Stimulated activated CD8-positive, alpha-beta memory T cell treated with anti-CD3 and anti-CD28 coated beads, Interleukin-4, amount 100 ng/mL, for 24 hours (primary cell): Measurements from ENCODE around the gene UTP25.
"Not testable (repeated sequence)": the region's sequence is repeated elsewhere in the genome, so short reads cannot be mapped to it uniquely, and the experiment has no call there.

ENCODE experiments used
- DNase-seq: peaks from one replicate; pipeline ENCODE4 v3.0.0-alpha.2; 2020; ENCODE audit warnings: low read depth

The UTP25 gene, protein sequence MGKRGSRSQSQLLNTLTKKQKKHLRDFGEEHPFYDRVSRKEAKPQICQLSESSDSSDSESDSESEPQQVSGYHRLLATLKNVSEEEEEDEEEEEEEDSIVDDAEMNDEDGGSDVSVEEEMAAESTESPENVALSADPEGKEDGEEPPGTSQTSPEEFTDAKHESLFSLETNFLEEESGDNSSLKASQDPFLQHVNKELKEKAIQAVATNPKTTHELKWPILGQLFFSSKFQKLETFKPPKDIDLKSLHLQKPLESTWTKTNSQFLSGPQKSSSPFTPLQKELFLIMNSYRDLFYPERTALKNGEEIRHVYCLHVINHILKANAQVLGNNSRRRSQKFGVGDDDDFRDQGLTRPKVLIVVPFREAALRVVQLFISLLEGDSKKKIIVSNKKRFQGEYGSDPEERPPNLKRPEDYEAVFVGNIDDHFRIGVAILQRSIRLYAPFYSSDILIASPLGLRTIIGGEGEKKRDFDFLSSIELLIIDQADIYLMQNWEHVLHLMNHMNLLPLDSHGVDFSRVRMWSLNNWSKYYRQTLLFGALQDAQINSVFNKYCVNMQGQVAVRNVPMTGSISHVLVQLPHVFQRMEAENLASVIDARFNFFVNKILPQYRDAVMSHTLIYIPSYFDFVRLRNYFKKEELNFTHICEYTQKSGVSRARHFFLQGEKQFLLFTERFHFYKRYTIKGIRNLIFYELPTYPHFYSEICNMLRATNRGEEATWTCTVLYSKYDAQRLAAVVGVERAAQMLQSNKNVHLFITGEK

DNA sequence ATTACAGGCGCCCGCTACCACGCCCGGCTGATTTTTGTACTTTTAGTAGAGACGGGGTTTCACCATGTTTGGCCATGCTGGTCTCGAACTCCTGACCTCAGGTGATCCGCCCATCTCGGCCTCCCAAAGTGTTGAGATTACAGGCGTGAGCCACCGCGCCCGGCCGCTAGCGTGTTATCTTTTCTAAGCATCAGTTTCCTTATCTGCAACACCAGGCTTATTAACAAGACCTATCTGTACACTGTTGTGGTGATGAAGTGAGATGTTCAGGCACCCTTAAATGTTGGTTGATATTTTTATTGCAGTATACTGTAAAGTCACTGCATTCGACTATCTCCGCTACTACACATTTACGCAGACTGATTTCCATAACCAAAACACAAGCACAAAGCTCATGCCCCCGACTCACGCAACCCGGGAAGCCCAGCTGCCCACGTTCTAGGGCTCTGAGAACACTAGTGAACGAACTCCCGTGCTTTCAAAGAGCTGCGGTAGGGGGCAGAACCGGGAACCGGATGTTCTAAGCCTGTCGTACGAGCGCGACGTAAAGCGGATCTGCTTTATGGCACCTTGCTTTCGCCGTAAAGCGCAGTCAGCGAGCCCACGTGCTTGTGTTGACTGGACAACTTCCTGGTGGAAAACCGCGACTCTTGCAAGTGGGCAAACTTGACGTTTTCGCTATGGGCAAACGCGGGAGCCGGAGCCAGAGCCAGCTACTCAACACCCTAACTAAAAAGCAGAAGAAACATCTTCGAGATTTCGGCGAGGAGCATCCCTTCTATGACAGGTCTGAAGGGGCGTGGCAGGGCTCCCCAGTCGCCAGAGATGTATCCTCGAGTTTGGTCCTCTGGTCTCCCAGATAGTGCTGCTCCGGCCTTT, at the start of gene UTP25:
Gene UTP25, plus strand, starts transcription at position 589 of the 879 bp plus-strand sequence. Its CDS starts 92 bp downstream, at position 681.
- DNase-seq, result peak; percentile 91

DNA sequence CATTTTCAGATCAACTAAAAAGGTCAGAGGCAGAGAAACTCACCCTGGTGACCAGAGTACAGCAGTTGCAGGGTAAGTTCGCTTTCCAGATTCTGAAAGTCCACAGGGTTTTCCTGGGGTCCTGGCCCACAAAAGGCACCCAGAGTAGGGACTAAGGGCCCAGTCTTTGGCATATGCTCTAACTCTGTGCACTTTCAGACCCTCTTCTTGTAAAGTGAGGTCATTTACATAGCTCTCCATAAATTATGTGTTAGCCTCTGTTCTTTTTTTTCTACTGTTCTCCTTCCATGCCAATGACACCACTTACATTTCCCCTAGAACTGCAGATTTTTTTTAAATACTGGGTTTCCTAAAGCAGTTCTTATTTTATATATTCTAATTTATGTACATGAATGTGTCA, 49.7 kb upstream of the UTP25 start:
- DNase-seq, result no peak

DNA sequence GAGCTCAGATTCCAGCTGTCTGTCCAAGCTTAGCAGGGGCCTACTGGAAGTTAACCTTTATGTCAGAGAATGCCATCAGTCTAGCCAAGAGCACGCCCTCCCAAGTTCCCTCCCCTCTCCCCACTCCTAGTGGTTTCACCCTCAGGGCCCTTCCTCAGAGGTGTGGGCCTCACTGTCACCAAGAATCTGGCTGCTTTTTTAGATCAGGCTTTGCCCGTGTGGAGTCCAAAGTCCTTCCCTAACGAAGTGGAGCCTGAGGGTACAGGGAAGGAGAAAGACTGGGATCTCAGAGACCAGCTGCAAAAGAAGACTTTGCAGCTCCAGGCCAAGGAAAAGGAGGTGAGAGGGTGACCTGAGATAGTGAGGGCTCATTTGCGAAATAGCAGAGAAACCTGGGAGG, 47.5 kb upstream of the UTP25 start:
- DNase-seq, result no peak

DNA sequence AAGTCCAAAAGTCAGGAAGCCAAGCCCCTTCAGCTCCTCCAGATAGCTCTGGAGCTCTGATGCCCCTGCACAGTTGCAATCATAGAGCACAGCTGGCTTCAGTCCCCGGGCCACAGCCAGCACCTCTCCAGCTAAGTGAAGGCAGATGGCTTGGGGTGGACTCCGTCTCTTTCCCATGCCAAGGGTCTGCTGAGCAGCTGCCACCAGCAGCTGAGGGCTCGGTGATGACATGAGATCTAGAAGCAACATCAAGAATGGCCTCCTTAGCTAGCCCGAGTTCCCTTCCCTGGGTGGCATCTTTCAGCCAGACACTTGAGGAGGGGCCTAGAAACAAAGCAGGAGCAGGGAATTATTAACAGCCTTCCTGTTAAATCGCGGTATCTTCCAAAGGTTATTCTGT, 44.4 kb upstream of the UTP25 start:
- no peak for DNase-seq

DNA sequence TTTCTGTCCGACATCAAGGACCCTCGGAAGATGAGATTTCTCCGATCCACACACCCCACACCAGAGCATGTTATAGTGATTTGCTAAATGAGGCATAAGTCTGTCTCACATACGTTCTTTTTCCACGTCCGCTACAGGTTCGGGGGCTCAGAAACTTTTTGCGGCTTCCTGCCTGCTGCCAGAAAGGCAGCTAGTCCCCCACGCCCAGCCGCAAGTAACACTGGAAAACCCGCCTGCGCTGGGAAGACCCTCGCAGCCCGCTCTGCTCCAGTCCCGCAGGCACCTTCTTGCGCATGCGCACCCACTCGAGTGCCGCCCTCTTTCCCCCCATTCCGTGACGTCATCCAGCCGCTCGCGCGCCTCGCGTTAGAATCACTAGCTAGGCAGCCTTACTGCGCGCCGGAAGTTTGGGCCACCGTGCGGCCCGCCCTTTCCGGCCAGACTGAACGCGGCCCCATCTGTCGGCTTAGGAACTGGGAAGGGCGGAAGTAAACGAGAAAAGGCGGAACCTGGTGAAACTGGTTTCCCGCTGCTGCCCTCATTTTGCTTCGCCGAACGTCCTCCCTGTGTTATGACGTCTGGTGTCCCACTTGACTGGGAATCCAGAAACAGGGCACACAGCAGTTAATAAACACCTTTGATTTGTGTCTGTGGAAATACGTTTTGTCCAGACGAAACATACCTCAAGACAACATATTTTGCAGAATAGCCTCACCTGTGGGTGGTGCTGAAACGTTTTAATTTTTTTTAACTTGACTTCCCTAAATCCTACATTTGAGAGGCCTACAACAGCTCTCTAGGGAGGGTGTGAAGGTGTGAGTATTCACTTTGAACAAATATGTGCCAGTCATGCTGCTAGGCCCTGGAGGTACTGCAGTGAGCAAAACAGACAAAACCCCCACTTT, 43.3 kb upstream of the UTP25 start, which contains the start of gene C1orf74:
Gene C1orf74, minus strand, starts transcription at position 295 of the 905 bp plus-strand sequence. CDS start 925 bp downstream, outside the sequence.
- peak; percentile 100 for DNase-seq

DNA sequence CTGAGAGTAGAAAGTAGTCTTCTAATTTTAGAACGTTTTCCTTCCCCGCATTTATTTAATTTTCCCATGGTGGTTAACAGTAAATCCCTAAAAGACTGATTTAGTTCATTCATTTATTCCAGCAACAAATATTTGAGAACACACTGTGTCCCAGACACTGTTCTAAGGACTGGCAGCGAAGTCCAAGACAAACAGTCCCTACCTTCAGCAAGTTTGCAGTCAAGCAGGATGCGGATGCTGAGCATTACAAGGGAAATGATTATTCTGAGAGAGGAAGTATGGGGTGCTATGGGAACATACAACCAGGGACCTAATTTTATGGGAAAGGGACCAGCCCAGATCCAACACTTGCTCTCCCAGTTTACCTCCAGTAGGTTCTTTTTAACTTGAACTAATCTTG, 42.2 kb upstream of the UTP25 start:
- DNase-seq, result no peak

DNA sequence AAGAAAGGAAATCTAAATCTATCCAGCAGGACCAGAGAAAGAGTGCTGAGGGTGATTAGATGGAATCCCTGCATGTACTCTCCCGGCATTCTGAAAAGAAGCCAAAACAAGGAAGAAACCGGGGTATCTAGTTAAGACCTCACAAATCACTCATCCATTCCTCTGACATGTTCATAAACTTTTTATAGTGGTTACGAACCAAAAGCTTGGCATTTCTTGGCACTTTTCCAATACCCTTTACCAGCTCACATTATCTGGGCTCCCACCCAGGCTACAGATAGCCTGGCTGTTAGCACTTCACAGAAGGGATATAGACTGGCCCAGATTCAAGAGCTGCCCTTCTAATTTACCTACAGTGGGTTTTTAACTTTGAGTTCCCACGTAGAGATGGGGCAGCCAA, 41.6 kb upstream of the UTP25 start:
- DNase-seq, result no peak

DNA sequence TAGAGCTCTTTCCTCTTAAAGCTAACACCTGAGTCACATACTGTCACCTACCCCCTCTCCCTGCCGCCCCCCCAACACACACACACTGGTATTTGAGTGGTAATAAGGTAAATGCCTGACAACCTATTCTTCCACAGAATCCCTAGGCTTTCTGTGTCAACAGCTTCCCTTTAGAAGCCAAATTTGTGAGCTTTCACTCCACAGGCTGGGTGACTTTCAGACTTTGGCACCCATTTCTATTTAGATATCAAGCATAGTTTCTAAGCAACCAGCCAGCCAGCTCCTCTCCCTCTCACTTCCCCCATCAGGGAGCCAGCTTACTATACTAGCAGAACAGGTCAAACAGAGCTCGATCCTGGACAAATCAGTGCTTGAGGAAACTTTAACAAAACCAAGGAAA, 40.2 kb upstream of the UTP25 start:
- no peak for DNase-seq

DNA sequence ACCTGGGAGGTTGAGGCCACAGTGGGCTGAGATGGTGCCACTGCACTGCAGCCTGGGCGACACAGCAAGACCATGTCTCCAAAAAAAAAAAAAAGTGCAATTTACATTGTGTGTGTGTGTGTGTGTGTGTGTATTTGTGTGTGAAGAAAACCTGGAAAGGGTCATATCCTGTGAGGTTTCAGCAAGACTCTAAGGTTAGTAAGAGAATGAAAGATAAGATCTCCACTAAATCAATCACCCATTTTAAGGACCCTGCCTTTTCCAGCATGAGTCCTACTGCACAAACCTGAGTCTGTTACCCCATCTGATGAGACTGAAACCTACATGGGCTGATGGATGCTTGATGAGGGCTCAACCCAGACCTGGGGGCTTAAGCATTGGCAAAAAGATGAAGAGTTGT, 38.5 kb upstream of the UTP25 start:
- no peak for DNase-seq

DNA sequence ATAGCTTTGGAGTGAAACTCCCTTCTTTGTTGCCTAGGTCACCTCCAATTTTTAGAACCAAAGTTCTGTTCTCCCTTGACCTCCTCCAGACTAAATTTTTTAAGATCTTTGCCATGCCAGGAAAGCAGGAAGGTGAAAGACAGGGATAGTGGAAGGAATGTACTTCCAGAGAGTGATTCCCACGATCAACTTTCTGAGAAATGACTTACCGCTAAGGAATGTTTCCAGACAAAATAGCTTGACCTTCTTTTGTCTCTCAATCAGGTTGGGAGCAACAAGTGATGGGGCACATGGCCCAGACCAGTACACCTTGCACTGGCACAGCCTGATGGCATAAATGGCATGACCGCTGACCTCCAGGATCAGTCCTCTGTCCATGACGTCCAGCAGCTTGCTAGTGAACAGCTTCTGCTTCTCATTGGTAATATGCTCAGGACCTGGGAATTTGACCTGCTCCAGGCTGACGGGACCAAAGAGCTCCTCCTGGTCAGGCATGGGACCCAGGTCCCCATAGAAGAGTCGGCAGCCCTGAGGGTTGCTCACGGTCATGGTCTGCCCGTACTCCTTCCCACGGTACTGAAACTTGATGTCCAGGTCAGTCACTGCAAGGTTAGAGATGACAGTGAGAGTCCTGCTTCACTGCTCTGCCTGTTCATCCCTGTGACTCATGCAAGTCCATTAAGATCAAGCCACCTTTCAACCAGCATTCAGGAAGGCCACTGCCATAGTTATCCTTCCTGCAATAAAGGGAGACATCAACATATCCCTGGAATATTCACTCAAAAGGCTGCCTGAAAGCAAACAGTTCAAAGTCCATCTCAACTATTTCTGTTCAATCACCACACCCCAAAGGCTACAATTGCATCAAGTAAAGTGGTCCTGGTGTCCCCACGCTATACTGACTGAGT, 37.2 kb upstream of the UTP25 start:
- DNase-seq, result no peak

DNA sequence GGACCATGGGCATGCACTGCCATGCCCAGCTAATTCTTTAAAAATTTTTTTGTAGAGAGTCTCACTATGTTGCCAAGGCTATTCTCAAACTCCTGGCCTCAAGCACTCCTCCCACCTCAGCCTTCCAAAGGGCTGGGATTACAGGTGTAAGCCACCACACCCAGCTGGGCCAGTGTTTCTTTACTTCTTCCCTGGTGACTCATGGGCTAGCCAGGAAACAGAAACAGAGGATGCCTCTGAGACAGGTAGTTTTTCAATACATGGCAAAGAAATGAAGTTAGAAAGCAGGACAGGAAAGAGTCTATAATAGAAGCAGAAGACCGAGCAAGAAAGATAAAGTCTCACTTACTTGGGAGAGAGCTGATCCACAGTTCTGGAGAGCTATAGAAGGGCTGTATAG, 35.9 kb upstream of the UTP25 start:
- DNase-seq, result no peak

DNA sequence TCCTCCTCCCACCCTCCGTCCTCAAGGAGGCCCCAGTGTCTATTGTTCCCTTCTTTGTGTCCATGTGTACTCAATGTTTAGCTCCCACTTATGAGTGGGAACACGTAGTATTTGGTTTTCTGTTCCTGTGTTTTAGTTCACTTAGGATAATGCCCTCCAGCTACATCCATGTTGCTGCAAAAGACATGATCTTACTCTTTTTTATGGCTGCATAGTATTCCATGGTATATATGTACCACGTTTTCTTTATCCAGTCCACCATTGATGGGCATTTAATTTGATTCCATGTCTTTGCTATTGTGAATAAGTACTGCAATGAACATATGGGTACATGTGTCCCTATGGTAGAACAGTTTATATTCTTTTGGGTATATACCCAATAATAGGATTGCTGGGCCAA, 34.1 kb upstream of the UTP25 start:
- not testable (repeated sequence) for DNase-seq

DNA sequence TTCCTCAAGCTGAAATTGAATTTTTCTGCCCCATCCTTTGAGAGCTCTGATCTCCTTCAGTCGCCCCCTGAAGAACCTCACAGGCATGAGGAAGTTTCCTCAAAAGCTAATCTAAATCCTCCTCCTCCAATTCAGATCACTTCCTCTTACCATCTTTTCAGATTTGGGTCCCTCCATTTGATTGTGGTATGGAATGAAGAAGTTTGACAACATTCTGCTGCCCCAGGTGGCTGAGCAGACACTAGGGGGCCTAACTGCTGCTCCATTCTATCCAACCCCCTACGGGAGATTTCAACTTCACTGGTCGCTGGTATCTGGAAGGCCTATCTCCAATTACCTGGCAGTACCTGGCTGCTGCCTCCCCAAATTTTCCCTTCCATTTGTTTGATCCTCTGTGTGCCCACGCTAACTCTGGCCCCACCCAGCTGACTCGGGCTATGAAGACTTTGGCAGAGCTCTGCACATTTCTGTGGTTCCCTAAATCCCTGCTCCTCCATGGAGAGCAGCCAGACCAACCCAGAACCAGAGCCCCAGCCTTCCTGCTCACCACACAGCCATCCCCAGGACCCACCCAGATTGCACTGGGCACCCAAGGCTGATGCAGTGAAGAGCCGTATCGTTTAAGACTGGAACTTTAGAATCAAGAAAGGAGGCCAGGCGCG, 29.7 kb upstream of the UTP25 start:
- DNase-seq, result no peak

DNA sequence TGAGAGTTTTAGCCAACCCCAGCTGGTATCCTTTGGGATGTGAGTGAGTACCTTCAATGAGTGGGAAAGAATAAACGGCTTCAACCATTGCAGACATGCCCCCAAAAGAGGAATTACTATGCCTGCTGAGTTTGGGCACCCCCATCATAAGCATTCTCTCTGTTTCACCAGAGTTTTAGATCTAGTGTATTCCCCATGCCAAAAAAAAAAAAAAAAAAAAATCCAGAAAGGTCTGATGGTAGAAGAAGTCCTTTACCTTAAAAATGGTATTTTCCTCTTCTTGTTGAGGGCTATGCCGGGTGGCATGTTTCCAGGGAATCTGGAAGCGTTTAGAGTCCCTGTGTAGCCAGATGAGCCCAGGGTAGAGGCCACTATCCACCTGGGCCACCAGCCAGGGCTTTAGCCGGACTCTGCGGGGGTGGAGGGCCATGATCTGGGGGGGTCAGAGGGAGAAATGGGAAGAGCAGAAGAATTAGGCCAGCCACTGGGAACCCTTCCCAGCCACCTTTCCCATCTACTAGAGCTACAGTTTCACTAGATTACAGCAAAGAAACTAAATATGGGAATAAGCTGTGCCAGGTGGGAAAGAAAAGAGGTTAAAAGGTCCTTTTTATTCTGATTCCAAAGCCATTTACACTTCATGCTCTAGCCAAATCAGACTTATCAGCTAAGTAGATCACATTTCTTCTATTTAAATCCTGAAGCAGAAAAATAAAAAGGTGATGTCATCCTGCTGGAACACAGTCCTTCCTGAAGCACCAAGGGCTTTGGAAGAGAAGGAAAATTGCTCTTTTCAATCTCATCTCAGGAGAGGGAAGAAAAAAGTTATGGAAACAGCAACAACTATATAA, 26.6 kb upstream of the UTP25 start:
- no peak for DNase-seq

DNA sequence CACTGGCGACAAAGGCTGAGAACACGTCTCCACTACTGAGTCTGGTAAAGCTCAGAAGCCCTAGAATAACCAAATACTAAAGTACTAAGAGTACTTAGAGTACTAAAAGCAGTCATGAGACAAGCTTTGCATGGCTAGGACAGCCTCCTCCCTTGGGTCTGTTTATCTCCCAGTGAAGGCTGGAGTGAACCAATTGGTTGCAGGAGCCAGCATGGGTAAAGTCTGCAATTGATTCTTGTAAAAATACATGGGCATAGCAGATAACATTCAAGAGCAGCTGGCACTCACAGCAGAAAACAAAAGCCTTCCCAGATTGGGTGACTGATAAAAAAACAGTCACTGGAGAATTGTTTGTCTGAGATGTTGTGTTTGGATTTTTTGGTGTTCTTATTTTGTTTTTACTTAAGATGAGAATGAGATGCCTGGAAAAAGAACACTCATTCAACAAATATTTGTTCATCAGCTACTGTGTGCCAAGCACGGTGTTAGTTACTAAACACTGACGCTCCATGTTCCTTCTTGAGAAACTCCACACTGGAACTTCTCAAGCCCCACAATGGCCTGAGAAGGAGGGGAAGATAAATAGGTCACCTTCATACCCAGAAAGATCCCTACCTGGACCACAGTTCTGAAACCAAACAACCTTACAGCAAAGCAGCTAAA, 25.5 kb upstream of the UTP25 start:
- no peak for DNase-seq

DNA sequence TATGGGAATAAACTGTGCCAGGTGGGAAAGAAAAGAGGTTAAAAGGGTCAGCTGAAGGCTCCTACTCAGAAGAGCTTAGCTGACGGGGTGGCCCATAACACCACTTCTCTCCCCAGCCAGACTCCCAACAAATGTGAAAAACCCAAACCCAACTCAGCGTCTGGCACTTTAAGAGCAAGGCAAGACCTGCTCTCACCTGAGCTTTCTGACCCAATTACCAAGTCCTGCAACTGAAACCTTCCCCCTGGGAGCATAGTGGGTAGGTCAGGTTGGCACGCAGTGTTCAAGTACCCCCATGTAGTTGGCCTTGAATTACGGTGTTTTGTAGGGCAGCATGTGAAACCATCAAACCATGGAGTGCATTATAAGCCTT, 25.0 kb upstream of the UTP25 start:
- DNase-seq, result no peak

DNA sequence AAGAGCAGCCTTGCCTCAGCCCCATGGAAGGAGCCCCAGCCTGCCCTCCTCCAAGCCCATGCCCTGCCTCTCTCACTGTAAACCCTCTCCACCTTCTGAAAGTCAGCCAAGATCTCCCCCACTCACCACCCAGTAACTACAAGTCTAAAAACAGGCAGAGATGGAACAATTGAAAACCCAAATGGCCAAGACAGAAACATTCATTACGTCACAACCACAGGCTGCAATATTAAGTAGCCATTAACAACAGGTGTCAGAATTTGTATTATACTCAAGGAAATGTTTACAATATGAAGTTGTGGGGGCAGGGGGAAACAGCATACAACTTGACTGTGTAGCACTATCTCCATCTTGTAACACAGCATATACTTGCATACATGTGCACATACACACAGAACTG, 24.2 kb upstream of the UTP25 start:
- no peak for DNase-seq

DNA sequence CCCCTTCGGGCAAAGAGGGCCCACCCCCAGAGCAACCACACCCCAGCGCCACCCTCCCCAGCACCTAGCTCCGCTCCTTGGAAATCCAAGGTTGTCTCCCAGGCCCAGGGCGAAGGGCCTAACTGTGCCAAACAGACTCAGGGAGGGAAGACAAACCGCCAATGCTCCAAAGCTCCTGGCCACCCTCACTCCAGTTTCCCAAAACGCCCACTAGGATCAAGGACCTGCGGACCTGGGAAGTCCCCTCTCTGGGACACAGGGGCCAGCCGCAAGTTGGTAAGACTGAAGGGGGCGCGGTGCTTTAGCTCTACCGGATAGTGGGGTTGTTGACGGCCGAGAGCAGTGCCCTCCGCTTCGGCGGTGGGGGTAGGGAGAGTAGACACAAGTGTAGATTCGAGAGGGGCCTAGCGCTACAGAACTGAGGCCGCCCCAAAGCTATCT, 22.4 kb upstream of the UTP25 start:
- DNase-seq, result no peak
